ENCODE data around the gene HAGH. TPM values are rescaled to one million over a fixed set of nuclear protein-coding genes. Genes with fewer than 3 reads are reported as not detected.

HAGH gene
- polyA plus RNA-seq, 3 donors: 43.4 to 50.5 (median 47.8) TPM

DNA sequence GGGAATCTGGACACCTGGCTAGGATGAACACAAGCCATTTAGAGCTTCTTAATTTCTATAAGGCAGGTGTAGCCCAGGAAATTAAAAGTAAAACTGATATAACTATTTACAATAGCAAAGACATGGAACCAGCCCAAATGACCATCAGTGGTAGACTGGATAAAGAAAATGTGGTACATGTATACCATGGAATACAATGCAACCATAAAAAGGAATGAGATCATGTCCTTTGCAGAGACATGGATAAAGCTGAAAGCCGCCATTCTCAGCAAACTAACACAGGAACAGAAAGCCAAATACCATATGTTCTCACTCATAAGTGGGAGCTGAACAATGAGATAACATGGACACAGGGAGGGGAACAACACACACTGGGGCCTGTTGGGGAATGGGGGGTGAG, 19.8 kb upstream of the HAGH start:
- no peak for DNase-seq

DNA sequence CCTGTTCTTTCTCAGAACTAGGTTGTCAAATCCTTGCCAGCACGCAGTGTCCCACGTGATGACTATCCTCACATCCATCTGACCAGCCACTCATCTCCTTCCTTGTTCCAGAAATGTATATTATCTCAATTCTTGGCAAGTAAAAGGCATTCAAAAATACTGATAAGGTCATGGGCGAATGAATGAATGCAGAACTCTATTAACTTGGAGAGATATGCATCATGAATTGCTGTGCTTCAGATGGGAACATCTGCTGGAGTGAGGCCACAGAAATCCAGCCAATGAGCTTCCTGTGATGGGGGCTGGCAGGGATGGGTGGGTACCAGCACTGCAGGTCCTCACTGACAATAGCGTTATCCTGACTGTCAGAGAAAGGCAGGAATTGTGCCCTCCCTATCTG, 19.4 kb upstream of the HAGH start:
- DNase-seq: no peak

DNA sequence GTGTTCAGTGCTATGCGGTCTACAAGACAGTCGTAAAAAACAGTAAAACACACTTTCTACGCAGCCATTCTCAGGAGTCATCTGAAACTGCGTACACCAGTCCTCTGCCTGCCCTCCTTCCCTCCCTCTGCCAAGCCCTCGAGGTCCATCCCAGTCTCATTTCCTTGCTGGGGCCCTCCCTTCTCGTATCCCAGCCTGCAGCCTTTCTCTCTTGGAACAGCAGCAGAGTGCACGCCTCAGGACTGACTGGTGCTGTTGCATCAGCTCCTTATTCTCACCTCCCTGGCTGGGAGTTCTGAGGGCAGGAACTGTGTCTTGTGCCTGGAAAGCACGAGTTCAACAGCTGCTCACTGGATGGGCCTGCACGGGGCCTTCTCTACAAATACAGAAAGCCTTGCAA, 12.9 kb upstream of the HAGH start:
- DNase-seq: no peak

DNA sequence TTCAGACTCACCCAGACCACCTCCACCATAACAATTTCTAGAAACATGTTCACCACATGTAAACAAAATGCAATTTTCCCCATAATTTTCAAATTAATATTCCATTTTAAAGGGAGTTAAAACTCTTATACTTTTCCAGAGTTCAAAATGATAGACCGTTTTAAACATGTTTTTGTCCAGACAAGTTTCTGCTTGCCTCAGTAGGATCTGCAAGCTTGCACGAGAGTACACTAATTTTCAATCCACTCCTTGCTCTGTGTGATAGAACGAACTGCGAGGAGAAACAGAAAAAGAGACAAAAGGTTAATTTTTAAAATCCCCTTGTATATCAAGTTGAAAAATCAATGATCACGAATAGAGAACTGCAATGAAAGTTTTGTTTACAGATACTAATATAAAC, 7.5 kb upstream of the HAGH start:
- DNase-seq: no peak

DNA sequence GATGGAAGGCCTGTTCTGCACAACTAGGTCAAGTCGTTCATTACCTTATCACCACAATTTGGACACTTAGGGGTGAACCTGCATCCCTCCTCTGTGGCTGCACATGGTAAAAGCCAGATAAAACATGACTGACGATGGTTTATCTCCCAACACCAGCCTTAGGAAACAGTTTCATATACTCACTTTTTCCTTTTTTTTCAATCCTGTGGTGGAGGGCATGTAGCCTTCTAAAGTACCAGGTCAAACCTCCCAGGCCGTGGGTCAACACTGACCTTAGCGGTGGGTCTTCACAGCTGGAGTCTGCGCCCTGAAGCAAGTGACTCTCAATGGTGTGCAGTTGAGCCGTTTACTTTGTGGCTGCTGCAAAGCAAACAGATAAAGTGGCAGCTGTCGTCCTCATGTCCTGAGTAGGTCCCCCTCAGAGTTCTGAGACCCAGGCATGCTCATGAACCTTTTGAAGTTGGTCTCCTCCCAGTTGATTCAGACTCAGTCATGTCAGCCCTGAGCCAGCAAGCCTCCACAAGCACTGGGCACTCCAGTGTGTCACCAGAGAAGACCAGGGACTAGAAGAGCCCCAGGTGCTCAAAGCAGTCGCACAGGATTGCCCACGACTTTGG, 6.3 kb upstream of the HAGH start:
- no peak for DNase-seq

DNA sequence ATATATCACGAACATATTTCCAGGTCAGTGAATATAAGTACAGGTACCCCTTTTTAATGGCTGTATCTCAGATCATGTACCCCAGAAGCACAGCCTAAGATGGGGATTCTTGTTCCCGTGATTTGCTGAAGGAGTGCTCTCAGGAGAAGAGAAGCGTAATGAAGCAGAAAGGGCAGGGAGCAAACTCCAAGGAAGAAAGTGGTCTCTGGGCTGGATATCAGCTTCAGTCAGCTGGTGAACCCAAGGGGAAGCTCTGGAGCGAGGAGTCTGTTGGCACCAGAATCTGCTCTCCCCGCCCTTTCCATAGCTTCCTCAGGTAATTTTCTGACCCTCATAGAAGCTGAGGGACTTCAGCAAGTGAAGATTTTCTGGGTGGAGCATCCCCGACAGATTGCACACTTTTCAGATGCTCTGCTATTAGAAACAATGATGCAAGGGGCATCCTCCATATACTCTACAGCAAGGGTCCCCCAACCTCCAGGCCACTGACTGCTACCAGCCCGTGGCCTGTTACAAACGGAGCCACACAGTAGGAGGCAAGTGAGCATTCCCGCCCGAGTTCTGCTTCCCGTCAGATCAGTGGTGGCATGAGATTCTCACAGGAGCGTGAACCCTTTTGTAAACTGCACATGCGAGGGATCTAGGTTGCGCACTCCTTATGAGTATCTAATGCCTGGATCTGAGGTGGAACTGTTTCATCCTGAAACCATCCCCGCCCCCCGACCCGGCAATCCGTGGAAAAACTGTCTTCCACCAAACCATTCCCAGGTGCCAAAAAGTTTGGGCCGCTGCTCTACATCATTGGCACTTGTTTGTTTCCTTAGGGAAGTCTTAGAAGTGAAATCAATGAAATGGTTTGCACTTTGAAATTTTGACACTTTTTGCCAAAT, 4.8 kb upstream of the HAGH start:
- DNase-seq: no peak

DNA sequence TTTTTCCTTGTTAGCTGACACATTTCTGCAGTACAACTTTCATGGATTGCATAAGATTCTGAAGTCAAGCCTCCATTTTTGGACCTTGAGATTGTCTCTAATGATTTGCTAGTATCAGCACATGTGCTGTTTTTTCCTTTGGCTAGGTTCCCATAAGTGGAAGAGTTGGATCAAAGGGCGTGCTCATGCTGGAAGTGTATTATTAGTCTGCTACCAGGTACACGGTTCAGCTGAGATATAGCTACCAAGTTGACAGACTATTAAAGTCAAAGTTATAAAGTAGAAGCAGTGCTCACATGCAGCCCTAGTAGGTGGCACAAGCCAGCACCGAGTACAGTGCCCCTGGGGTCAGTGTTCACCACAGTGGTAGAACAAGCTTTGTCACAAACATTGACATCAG, 3.6 kb upstream of the HAGH start:
- DNase-seq: no peak

DNA sequence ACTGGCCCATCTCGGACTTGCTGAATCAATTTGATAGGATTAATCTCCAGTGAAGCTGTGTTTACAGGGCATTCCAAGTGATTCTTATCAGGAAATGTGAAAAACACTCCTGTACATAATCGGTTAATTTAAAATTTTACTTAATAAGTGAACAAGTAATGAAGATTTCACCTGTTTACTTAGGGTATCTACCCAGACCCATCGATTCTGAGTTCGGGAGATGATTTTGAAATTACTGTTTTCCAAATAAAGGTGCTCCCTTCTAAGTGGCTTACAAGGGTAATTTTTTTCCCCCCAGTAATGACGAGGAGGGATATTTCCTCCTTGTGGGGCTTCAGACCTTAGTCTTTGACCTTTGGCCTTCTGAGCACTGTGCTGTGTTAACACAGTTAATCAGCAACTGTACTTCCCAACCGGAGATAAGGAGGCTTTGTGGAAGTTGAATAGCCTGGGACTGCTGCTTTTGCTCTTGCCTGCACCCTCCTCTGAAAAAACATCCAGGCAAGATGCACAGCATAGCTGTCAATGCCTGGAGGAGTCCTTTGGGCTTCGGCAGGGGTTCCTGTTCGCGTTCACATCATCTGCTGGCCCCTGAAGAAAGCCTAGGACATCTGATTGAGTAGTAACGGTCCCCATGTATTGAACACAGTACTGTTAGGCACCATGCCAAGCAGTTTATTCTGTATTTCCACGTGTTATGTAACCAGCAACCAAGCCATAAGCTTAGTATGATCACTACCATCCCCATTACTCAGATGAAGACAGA, 2.2 kb upstream of the HAGH start:
- DNase-seq: no peak

DNA sequence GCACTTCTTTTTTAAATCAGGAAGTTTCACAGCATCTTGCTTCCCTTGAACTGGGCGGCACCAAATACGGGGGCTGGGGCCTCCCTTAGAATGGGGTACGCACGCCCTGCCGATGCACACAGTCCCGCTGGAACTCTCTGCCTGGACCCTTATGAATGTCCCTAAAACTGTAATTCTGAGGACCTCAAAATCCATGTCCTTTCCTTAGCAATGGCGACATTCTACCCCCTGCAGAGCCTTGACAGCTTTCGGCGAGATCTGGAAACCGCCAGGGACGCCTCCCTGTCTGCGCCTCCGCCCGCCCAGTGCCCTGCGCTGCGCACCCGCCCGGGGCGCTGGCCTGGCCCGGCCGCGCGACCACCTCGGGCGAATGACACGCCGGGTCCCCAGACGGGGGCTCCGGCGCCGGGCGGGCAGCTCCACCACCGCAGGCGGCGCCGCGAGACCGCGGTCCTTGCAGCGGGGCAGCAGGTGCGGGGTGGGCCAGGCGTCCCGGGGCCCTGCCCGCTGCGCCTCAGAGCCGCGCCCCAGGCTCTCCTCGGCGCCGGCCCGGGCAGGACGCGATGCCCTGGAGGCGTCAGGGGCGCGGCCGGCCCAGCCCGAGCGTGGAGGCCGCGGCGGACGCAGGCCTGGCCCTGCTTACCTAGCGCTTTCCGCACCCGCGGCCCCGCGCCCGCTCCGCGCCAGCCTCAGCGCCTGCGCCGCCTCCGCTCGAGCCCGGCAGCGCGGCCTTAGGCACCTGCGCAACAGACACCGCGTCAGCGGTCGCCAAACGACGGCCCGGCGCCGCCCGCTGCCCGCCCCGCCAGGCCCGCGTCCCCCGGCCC, 548 bp downstream of the HAGH start:
- DNase-seq: no peak

DNA sequence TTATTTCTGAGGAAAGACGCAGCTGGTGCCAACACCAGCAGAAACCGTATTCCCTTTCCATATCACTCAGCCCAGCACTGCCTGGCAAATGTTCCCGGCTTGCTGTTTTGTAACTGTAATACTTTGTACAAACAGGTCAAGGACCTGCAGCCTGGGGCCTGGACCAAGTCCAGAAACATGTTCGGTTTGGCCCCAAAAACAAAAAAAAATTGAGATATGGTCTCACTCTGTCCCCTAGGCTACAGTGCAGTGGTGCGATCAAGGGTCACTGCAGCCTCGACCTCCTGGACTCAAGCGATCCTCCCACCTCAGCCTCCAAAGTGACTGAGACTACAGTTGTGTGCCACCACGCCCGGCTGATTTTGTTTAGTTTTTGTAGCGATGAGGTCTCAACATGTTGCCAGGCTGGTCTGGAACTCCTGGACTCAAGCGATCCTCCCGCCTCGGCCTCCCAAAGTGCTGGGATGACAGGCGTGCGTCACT, 1.2 kb downstream of the HAGH start:
- no peak for DNase-seq

DNA sequence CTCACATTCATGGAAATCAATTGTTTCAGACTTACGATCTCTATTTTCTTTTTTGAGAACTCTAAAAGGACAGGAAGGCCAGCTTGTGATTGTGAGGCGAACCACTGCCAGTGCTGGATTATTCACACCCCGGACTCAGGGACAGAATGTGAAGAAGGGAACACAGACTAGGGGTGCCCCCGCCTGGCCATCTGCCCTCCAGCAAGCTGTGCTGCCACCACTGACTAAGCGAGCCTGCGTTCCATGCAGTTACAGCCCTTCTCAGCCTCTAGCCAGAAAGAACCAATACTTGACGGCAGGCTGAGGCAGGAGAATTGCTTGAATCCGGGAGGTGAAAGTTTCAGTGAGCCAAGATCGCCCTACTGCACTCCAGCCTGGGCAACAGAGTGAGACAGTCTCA, 2.8 kb downstream of the HAGH start:
- no peak for DNase-seq

DNA sequence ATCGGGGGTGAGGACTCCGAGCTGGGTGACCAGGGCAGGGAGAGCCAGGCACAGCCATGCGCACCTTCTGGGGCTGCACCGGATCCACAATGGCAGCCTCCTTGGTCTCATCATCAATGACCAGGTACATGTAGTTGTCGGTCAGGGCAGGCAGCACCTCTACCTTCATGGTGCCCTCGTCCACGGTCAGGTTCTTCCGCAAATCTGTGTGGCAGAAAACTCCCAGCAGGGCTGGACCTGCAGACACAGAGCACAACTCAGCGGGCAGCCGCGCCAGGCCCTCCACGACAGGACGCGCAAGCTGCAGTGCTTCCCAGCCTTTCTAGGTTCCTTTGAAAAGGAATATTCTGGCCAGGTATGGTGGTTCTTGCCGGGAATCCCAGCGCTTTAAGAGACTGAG, 3.8 kb downstream of the HAGH start:
- DNase-seq: no peak

DNA sequence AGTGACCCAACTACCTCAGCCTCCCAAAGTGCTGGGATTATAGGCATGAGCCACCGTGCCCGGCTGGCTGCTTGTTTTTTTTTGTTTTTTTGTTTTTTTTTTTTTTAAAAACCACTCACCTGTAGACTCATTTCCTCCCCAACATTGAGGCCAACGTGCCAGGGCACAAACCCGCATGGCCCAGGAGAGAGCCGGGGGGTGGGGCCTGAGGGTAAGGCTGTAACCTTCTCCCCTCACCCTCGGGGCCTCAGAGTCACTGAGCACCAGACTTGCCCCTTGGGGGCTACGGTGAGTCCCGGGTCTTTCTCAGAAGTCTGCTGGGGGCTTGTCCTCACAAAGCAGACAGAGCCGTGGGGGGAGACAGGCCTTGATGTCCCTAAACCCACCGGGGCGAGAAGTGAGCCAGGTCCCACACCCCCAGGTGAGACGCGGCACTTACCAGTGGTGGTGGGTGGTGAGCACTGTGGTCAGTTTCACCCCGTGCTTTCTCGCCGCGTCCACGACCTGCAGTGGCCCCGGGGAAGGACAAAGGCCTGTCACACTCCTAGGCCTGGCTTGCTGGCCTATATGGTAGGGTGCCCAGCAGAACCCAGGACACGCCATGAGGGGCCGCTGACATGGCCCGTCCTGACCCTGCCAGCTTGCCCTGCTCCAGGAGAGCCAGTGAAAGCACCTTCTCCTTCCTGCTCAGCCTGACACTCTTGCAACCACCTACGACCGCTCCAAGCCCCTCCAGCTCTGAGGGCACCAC, 4.6 kb downstream of the HAGH start:
- no peak for DNase-seq

DNA sequence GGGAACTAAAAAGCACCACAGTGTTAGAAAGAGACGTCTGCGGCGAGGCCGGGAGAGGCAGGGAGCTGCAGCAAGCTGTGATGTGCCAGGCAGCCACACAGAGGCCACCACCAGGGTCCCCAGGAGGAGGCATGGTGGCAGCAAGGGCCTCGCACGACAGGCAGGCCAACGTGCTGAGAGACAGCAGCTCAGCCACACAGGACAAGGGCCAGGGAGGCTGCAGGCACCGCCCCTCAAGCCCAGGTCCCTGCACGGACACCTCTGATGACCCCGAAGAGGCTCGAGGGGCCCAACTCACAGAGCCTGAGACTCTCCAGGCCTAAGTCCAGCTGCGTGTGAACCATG, 5.7 kb downstream of the HAGH start:
- no peak for DNase-seq

DNA sequence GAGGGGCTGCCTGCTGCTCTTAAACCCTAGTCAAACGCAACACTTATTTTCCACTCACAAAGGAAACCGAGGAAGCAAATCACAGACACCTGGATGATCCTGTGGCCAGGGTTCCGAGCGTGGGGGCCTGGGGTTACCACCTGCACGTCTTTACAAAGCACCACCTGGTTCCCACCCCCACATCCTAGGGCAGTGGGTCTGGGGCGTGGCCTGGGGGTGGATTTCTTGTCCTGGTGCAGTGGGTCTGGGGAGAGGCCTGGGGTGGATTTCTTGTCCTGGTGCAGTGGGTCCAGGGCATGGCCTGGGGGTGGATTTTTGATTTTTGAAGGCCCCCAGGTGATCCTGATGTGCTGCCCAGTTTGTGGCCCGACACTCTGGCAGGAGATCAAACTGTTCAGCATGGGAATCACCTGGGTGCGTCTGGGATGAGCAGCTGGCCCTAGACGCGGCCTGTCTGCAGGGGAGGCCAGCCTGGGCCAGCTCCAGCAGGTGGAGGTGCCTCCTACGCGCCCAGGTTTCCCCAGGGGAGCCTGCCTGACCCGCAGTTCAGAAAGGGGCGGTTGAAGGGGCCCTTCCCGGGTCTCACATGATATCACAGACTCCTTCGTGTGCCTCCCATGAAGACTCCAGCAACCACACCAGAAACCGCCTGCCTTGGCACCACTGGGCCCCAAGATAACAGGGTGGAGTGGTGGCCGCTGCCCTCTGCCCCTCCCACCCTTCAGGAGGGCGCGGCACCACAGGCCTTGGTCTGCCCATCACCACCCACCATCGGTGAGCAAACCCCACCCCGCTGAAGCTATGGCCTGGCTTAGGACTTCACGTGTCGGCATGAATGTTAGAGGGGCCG, 6.3 kb downstream of the HAGH start:
- no peak for DNase-seq

DNA sequence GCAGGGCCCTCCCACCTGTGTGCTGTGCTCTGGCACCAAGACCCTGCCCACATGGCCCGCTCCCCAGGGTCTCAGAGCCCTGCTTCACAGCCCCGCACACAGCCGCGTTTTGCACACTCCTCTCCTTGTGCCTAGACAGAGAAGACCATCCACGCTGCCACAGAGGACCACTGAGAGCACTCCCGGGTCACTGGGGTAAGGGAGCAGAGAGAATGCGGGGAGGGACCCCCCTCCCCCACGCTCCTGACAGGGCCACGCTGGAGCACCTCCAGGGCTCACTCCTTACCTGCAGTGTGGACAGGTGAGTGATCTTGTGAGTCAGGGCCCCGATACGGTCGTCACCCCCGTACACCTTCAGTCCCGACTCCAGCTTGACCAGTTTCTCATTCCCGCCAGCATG, 7.0 kb downstream of the HAGH start:
- DNase-seq: no peak

DNA sequence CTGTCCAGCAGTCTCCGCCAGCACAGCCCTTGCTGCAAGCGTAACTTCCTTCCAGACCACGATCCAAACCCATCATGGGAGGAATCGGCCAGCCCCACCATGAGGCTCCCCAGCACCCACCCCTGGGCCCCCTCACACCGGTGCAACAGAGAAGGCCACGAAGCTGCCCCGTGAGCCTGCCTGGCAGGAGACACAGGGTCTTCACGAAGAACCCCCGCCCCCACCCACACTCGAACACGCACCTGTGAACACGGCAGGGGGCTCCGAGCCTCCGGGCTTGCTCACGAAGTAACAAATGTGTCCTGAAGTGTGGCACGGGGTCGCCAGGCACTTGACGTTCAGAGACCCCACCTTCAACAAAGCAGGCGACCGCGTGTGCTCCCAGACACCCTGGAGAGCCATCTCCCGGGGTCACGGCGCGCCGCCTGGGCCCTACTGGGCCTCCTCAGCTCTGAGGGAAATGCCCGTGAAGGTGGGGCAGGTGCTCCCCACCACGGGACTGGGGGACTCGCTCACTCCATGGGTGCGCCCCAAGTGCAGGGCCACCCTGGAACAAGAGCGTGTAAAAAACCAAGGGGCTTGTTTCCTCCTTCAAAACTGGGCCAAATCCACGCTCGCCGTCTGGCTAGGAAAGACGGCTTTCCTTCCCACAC, 7.6 kb downstream of the HAGH start:
- DNase-seq: no peak

DNA sequence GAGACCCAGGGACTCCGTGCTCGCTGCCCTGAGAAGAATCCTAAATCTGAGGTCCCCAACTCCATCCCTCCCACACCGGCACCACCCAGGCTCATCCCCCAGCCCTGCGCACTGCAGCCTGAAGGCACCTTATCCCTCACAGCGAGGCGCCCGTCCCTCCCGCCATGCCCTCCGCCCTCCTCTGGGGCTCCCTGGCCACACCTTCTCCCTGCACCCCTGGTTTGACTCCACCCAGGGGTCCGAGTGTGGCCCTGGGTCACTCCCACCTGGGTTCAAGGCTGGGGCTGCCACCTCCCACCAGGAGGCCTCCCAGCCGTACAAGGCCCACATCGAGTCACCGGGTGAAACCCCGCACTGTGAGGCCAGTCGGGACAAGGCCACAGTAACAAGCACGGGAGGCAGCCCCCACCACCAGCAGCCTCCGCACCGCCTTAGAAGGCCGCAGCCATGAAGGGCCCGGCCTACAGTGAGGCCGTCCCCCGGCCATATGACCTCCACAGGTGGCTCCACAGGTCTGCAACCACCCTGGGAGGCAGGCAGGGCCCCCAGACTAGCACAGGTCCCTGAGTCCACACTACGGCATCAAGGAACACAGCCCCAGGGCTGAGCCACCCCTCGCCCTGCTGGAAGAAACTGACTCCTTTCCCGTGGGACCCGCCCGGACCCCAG, 8.3 kb downstream of the HAGH start:
- DNase-seq: no peak

DNA sequence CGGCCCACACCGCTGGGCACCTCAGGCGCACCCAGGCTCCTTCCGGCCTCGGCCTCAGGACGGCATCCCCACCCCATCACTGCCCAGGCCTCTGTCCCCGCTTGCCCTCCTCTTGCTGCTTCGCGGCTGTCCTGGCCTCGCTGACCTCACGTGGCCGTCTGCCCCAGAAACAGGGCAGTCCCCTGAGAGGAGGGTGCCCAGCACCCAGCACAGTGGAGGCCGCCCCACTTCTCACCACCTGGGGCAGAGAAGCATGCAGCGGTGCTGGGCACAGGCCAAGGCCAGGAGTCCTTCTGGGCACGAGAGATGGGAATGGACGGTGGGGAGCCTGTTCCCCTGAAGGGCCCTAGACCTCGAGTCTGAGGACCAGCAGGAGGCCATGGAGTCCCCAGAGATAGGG, 8.9 kb downstream of the HAGH start:
- DNase-seq: no peak

All from renal pelvis (tissue), 4 donors.